A549 (cell line): ENCODE results near the gene BRI3BP. TPM values are rescaled to one million over a fixed set of nuclear protein-coding genes. Genes with fewer than 3 reads are reported as not detected.
"Not testable (repeated sequence)": the region's sequence is repeated elsewhere in the genome, so short reads cannot be mapped to it uniquely, and the experiment has no call there.

Source experiments
- ATAC-seq, 2 experiments: fragments of 200-7000 bp in 1 of 2; fragments of >200 bp in 1 of 2; cut with Nextera tagmentation in 1 of 2; cut with Tn5 transposase in 1 of 2; 3 replicates each; pipeline versions ENCODE4 v1.8.0 to v1.9.1; 2018 to 2020; ENCODE audit warnings: mild to moderate bottlenecking in 1 of 2, moderate library complexity in 1 of 2
- CTCF ChIA-PET: fragments of 300-600 bp; sonication (Branson Sonifier 250); formaldehyde crosslinking; extraction: SDS; loops from one replicate; lab custom pipeline; 2021; ENCODE audit warnings: antibody characterized with exemption, inconsistent platforms; lab: Yijun Ruan, JAX
- POLR2A ChIA-PET: fragments of 350-600 bp; formaldehyde crosslinking; extraction: SDS; loops from one replicate; lab custom pipeline; 2021; ENCODE audit warnings: antibody characterized with exemption, inconsistent platforms; lab: Yijun Ruan, JAX
- DNase-seq, 2 experiments: peaks; one replicate each; pipeline versions ENCODE4 v3.0.0 to v3.0.0-alpha.2; 2011 to 2016; ENCODE audit warnings: low read depth in 1 of 2, low spot score in 1 of 2
- FAIRE-seq: peaks from 2 replicates; lab custom pipeline; 2011; peaks lifted over from hg19 to GRCh38; lab: Jason Lieb, UNC
- H3K27ac ChIP-seq, 2 experiments: fragments of >200 bp; sonication (Bioruptor Twin); formaldehyde crosslinking; 3 replicates each; pipeline ENCODE4 v1.5.1; 2016 to 2017
- H3K4me1 ChIP-seq: fragments of >200 bp; sonication (Bioruptor Twin); formaldehyde crosslinking; 3 replicates; pipeline ENCODE4 v1.6.1; 2016
- H3K4me2 ChIP-seq: fragments of >200 bp; sonication (Bioruptor Twin); formaldehyde crosslinking; 3 replicates; pipeline ENCODE4 v1.6.1; 2016
- H3K4me3 ChIP-seq: fragments of >200 bp; sonication (Bioruptor Twin); formaldehyde crosslinking; 3 replicates; pipeline ENCODE4 v1.5.1; 2016
- H3K9me3 ChIP-seq: fragments of >200 bp; sonication (Bioruptor Twin); formaldehyde crosslinking; 3 replicates; pipeline ENCODE4 v1.6.1; 2016
- BHLHE40 ChIP-seq: IDR thresholded peaks from 2 replicates; pipeline ENCODE4 v1.6.1; 2012; ENCODE audit warnings: low read depth, low read length, inconsistent platforms
- EHF ChIP-seq: fragments of 250-450 bp; sonication (Bioruptor Pico); IDR thresholded peaks from 2 replicates; pipeline ENCODE4 v1.5.0; 2020; ENCODE audit warnings: mild to moderate bottlenecking
- EP300 ChIP-seq, 2 experiments: fragments of >200 bp; sonication (Bioruptor Twin); formaldehyde crosslinking; IDR thresholded peaks; 2 replicates in 1 of 2; 3 replicates in 1 of 2; pipeline ENCODE4 v1.6.1; 2016 to 2017
- GATA3 ChIP-seq: IDR thresholded peaks from 2 replicates; pipeline ENCODE4 v1.6.1; 2012; ENCODE audit warnings: borderline replicate concordance
- JUN ChIP-seq, 2 experiments: fragments of >200 bp; sonication (Bioruptor Twin); formaldehyde crosslinking; IDR thresholded peaks; 2 replicates in 1 of 2; 3 replicates in 1 of 2; pipeline ENCODE4 v1.6.1; 2016 to 2017
- KDM1A ChIP-seq: fragments of 200-600 bp; sonication (generic); IDR thresholded peaks from 2 replicates; pipeline ENCODE4 v1.6.1; 2016; ENCODE audit warnings: low read depth, mild to moderate bottlenecking
- NR3C1 ChIP-seq: fragments of >200 bp; sonication (Bioruptor Twin); formaldehyde crosslinking; IDR thresholded peaks from 3 replicates; pipeline ENCODE4 v1.6.1; 2017
- POLR2A ChIP-seq: IDR thresholded peaks from 2 replicates; pipeline ENCODE4 v1.6.1; 2012; ENCODE audit warnings: mild to moderate bottlenecking, low read length
- RARB ChIP-seq: fragments of 250-450 bp; sonication (Bioruptor Pico); IDR thresholded peaks from 2 replicates; pipeline ENCODE4 v1.8.0; 2021; ENCODE audit warnings: mild to moderate bottlenecking, moderate library complexity
- RCOR1 ChIP-seq: fragments of 150-350 bp; IDR thresholded peaks from 2 replicates; pipeline ENCODE4 v1.6.1; 2014; ENCODE audit warnings: antibody characterized with exemption, low read length, low read depth
- RFX5 ChIP-seq: fragments of 450-650 bp; IDR thresholded peaks from 2 replicates; pipeline ENCODE4 v1.7.1; 2014; ENCODE audit warnings: antibody characterized with exemption, mild to moderate bottlenecking, moderate library complexity
- TP53 ChIP-seq: fragments of 250-450 bp; sonication (Bioruptor Pico); IDR thresholded peaks from 2 replicates; pipeline ENCODE4 v1.5.0; 2021; ENCODE audit warnings: mild to moderate bottlenecking, moderate library complexity
- ZC3H11A ChIP-seq: fragments of 450-650 bp; IDR thresholded peaks from 2 replicates; pipeline ENCODE4 v1.6.1; 2014; ENCODE audit warnings: antibody characterized with exemption, mild to moderate bottlenecking
- ZNF302 ChIP-seq: fragments of 250-450 bp; sonication (Bioruptor Pico); IDR thresholded peaks from 2 replicates; pipeline ENCODE4 v1.9.0; 2021; ENCODE audit warnings: inconsistent platforms, mild to moderate bottlenecking, moderate library complexity
- ZSCAN20 ChIP-seq: fragments of 250-450 bp; sonication (Bioruptor Pico); IDR thresholded peaks from 2 replicates; pipeline ENCODE4 v1.8.0; 2022; ENCODE audit warnings: mild to moderate bottlenecking, moderate library complexity
- WGBS: methylation state at CpG from one replicate; pipeline ENCODE4 v1.1.6; 2017; ENCODE audit errors: missing lambda C conversion rate; 5-methylcytosine and 5-hydroxymethylcytosine counted together
- polyA plus RNA-seq, 4 experiments: library from polyadenylated mRNA; depleted of rRNA in 3 of 4; stranded (reverse); fragments of >200 nt; fragmentation: RNase III in 1 of 4; extraction: RNeasy Plus Mini Kit Qiagen cat#74134 plus additional on column Dnase treatment in 1 of 4; gene quantifications; 2 replicates in 3 of 4; 3 replicates in 1 of 4; pipeline ENCODE4 v1.2.3, GENCODE V29; 2011 to 2017
- TF ChIP-seq, protein P1 (sequence below): fragments of >200 bp; sonication (Bioruptor Twin); formaldehyde crosslinking; IDR thresholded peaks from 2 replicates; pipeline ENCODE4 v1.6.1; 2016
- TF ChIP-seq, protein P2 (sequence below): IDR thresholded peaks from 2 replicates; pipeline ENCODE4 v1.6.1; 2012; ENCODE audit warnings: low read depth, borderline replicate concordance
- TF ChIP-seq, protein P3 (sequence below): fragments of >200 bp; sonication (Bioruptor Twin); formaldehyde crosslinking; IDR thresholded peaks from 3 replicates; pipeline ENCODE4 v1.5.1; 2016

The BRI3BP gene
- polyA plus RNA-seq, 2 of the 4 experiments (the other 2 are of a cell fraction), result 25.0 to 25.9 TPM

DNA sequence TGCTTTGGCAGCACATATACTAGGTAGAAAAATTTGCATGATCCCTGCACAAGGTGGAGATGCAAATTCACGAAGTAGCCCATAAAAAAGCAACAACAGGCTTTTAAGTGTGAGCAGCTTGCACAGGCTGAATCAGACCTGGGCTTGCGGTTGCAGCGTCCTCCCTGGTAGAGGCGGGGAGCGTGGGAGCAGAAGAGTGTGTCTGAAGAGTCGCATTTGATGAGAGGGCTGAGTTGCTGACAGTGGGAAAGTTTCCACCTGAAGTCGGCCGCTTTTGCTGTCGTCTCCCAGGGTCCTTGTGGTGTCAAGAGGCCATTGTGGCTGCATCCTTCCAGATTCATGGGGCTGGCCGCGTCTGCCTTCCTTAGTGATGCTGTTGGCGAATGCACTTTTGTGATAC lies 78.0 kb downstream of the BRI3BP start (continued):
- TF ChIP-seq EHF (CRISPR knock-in tag) (no peak), POLR2A (no peak)
- TF ChIP-seq, all 56 proteins: peak for 0

DNA sequence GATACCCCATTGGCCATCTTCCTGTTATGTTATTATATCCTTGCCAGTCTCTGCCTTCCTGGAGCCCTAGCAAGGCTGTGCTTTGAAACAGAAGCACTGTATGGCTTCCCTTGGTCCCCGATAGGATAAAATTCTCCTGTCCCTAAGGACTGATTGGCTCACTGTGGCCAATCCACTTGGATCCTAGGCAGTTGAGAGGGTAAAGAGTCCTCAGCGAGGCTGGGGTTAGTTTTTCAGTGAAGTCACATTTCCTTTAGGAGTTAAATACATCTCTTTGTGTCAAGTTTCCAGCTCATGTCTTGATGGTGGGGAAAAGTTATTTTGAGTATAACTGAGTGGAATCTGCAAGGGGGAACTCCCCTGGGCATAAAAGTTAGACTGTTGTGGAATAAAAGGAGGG lies 79.1 kb downstream of the BRI3BP start:
- no peak for TF ChIP-seq RFX5
- no peak for TF ChIP-seq ZC3H11A
- TF ChIP-seq EP300 (IDR thresholded peaks at IDR 0.05), result no peak
- peak in 1 of 2 experiments; percentile 23; a peak in 2 of 6 replicates for ATAC-seq
- Histone ChIP-seq H3K4me1 (no peaks in the 10 kb centered on the region), H3K27ac (no peak overlapping the region), H3K4me2 (no peak overlapping the region), H3K9me3 (no peaks in the 10 kb centered on the region), H3K4me3 (no peak overlapping the region)
- 89% methylated on average over 2 of the region's 2 CpGs for WGBS
- FAIRE-seq, result no peak
- CTCF ChIA-PET, result no interaction called here
- DNase-seq, result no peak
- POLR2A ChIA-PET, result no interaction called here

DNA sequence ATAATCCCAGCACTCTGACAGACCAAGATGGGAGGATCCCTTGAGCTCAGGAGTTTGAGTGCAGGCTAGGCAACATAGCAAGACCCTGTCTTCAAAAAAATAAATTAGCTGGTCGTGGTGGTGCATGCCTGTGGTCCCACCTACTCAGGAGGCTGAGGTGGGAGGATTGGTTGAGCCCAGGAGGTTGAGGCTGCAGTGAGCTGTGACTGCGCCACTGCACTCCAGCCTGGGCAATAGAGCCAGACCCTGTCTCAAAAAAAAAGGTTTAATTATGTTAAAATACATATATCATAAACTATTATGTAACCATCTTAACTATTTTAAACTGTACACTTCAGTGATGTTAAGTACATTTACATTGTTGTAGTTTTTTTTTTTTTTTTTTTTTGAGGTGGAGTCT lies 80.8 kb downstream of the BRI3BP start:
- H3K9me3 ChIP-seq, FAIRE-seq, ATAC-seq, H3K4me3 ChIP-seq, POLR2A ChIA-PET, H3K27ac ChIP-seq, CTCF ChIA-PET, H3K4me2 ChIP-seq, H3K4me1 ChIP-seq, DNase-seq: not testable (repeated sequence)
- WGBS, result 78% methylated on average over 2 of the region's 2 CpGs

DNA sequence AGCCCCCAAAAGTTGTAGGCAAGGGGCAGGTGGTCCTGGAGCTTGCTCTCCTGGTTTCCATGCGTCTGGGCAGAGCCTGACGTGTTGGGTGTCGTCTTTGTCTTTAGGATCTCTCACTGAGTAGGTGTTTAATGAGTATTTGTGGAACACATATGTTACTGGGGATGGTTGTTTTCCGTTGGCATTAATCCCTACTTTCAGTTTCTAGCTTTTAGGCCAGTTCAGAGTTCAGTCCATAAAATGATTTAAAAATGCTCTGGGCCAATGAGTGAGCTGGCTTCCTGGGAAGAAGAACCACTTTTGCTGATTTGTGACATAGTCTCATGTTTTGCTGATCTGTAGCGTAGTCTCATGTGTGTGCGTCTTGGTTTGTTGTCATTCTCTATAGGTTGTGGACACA lies 82.7 kb downstream of the BRI3BP start:
- ChIA-PET POLR2A (no interaction called here), CTCF (no interaction called here)
- Histone ChIP-seq H3K4me1 (no peaks in the 10 kb centered on the region), H3K4me2 (no peak overlapping the region), H3K27ac (no peak overlapping the region), H3K4me3 (no peak overlapping the region), H3K9me3 (no peaks in the 10 kb centered on the region)
- ATAC-seq (no peak), DNase-seq (no peak), FAIRE-seq (no peak)
- 92% methylated on average over 6 of the region's 6 CpGs for WGBS
- TF ChIP-seq KDM1A (no peak), JUN (IDR thresholded peaks at IDR 0.05) (no peak), ZSCAN20 (CRISPR knock-in tag) (no peak), RCOR1 (no peak), ZNF302 (CRISPR knock-in tag) (no peak)
- TF ChIP-seq, protein P1, sequence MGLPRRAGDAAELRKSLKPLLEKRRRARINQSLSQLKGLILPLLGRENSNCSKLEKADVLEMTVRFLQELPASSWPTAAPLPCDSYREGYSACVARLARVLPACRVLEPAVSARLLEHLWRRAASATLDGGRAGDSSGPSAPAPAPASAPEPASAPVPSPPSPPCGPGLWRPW, result no peak
- TF ChIP-seq, protein P2, sequence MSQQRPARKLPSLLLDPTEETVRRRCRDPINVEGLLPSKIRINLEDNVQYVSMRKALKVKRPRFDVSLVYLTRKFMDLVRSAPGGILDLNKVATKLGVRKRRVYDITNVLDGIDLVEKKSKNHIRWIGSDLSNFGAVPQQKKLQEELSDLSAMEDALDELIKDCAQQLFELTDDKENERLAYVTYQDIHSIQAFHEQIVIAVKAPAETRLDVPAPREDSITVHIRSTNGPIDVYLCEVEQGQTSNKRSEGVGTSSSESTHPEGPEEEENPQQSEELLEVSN, result no peak

DNA sequence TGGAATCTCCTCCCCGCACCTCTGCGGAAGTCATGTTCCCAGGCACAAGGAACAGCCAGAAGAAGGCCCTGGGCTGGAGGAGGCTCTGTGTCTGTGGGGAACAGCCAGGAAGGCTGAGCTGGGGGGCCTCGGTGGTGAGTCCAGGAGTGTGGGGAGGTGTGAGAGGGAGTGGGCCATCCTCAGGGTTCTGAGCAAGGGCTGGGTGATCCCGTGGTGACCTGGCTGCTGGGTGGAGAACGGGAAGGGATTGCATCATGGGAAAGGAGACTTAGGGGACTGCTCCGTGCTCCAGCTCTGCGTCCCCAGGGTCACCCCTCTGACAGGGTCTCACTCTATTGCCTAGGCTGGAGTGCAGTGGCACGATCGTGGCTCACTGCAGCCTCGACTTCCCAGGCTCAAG lies 85.6 kb downstream of the BRI3BP start:
- DNase-seq, result no peak
- no peak overlapping the region for H3K4me2 ChIP-seq
- no peak overlapping the region; a peak in 1 of 6 replicates for H3K27ac ChIP-seq
- no peaks in the 10 kb centered on the region for H3K9me3 ChIP-seq
- peak in 1 of 2 experiments; percentile 24; a peak in 1 of 6 replicates for ATAC-seq
- 81% methylated on average over 10 of the region's 10 CpGs for WGBS
- ChIA-PET CTCF (no interaction called here), POLR2A (no interaction called here)
- H3K4me1 ChIP-seq, result no peaks in the 10 kb centered on the region
- FAIRE-seq, result no peak
- no peak overlapping the region for H3K4me3 ChIP-seq
- TF ChIP-seq RARB (CRISPR knock-in tag) (no peak), GATA3 (no peak), BHLHE40 (no peak), TP53 (CRISPR knock-in tag) (no peak), ZNF302 (CRISPR knock-in tag) (no peak), NR3C1 (no peak)
- TF ChIP-seq, protein P3, sequence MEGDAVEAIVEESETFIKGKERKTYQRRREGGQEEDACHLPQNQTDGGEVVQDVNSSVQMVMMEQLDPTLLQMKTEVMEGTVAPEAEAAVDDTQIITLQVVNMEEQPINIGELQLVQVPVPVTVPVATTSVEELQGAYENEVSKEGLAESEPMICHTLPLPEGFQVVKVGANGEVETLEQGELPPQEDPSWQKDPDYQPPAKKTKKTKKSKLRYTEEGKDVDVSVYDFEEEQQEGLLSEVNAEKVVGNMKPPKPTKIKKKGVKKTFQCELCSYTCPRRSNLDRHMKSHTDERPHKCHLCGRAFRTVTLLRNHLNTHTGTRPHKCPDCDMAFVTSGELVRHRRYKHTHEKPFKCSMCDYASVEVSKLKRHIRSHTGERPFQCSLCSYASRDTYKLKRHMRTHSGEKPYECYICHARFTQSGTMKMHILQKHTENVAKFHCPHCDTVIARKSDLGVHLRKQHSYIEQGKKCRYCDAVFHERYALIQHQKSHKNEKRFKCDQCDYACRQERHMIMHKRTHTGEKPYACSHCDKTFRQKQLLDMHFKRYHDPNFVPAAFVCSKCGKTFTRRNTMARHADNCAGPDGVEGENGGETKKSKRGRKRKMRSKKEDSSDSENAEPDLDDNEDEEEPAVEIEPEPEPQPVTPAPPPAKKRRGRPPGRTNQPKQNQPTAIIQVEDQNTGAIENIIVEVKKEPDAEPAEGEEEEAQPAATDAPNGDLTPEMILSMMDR, result no peak
